DND-41 (cell line): ENCODE results near the gene TINCR.

Experiments
- ATAC-seq: fragments of 200-7000 bp; cut with Tn5 transposase; 3 replicates; pipeline ENCODE4 v1.9.1; 2021; ENCODE audit warnings: low read depth; ENCODE audit not compliant: insufficient read depth
- DNase-seq: peaks from one replicate; pipeline ENCODE4 v3.0.0-alpha.2; 2020
- H2AFZ ChIP-seq: 2 replicates; pipeline ENCODE4 v1.6.0; 2012; ENCODE audit warnings: low read depth, low read length
- H3K27ac ChIP-seq: 2 replicates; pipeline ENCODE4 v1.5.1; 2012; ENCODE audit warnings: low read length, inconsistent platforms
- H3K27me3 ChIP-seq: fragments of 200-600 bp; sonication (generic); 2 replicates; pipeline ENCODE4 v1.6.0; 2012; ENCODE audit warnings: low read length, mild to moderate bottlenecking, inconsistent platforms; ENCODE audit not compliant: insufficient read depth, poor library complexity
- H3K36me3 ChIP-seq: 2 replicates; pipeline ENCODE4 v1.5.1; 2012; ENCODE audit warnings: low read length, inconsistent platforms; ENCODE audit not compliant: insufficient read depth
- H3K4me1 ChIP-seq: 2 replicates; pipeline ENCODE4 v1.5.1; 2012; ENCODE audit warnings: mild to moderate bottlenecking, low read length; ENCODE audit not compliant: insufficient read depth
- H3K4me2 ChIP-seq: 2 replicates; pipeline ENCODE4 v1.6.0; 2012; ENCODE audit warnings: mild to moderate bottlenecking, moderate library complexity, low read length, inconsistent platforms; ENCODE audit not compliant: insufficient read depth
- H3K4me3 ChIP-seq, 2 experiments: fragments of 200-600 bp in 1 of 2; shearing (Covaris generic) in 1 of 2; 2 replicates each; pipeline ENCODE4 v1.5.1; 2012 to 2016; ENCODE audit warnings: inconsistent platforms in 2 of 2, low read length in 2 of 2, mild to moderate bottlenecking in 2 of 2, low read depth in 1 of 2, moderate library complexity in 1 of 2
- H3K79me2 ChIP-seq: 2 replicates; pipeline ENCODE4 v1.6.0; 2012; ENCODE audit warnings: low read length, inconsistent platforms; ENCODE audit not compliant: insufficient read depth
- H3K9ac ChIP-seq: 2 replicates; pipeline ENCODE4 v1.6.0; 2012; ENCODE audit warnings: low read depth, mild to moderate bottlenecking, inconsistent platforms, low read length, moderate library complexity
- H3K9me3 ChIP-seq: 2 replicates; pipeline ENCODE4 v1.5.1; 2012; ENCODE audit warnings: low read length, moderate library complexity, mild to moderate bottlenecking, inconsistent platforms; ENCODE audit not compliant: insufficient read depth, severe bottlenecking
- H4K20me1 ChIP-seq: 2 replicates; pipeline ENCODE4 v1.6.0; 2012; ENCODE audit warnings: low read length; ENCODE audit not compliant: insufficient read depth
- EZH2 ChIP-seq: IDR thresholded peaks from 3 replicates; pipeline ENCODE4 v1.6.1; 2012; ENCODE audit warnings: borderline replicate concordance, low read depth, mild to moderate bottlenecking, moderate library complexity, low read length, inconsistent platforms; ENCODE audit not compliant: severe bottlenecking
- TF ChIP-seq, protein P1 (sequence below): IDR thresholded peaks from 2 replicates; pipeline ENCODE4 v1.5.1; 2012; ENCODE audit warnings: borderline replicate concordance, low read length, moderate library complexity, mild to moderate bottlenecking; ENCODE audit not compliant: poor library complexity, severe bottlenecking; ENCODE audit errors: extremely low read depth

The TINCR gene

DNA sequence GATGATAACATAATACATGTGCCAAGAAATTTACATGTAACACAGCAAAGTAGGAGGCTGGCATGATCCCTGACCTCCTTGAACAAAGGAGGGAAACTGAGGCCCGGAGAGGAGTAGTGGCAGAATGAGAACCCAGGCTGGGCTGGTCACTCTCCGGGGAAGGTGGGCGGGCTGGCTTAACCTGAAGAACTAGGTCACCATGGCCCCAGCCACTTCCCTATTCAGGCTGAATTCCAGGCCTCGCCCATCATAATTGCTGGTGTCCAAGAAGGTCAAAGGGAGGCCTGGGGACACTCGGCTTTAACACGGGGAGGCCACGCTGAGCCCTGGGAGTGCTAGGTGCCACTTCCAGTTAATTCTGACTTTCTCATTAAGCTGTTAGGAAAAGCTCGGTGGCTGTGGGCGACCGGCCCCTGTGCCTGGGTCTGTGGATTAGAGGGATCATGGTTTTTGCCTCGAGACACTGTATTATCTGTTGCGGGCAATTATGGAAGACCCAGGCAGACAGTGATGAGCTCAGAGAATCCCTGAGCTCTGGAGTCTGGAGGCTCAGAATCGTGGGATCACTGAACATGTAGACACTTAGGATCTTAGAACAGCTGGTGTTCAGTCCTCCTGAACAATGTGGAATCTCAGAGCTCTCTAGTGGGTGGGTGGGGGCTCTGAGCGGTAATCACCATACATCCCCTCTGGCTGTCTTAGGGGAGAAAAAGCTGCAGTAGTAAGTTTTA is 5.0 kb upstream of the TINCR start:
- Histone ChIP-seq H3K9ac (no peak overlapping the region), H3K9me3 (no peaks in the 10 kb centered on the region), H3K36me3 (no peaks in the 10 kb centered on the region), H3K4me1 (no peaks in the 10 kb centered on the region), H3K4me2 (no peak overlapping the region), H3K27ac (no peak overlapping the region), H3K27me3 (no peaks in the 10 kb centered on the region), H2AFZ (no peak overlapping the region), H3K79me2 (no peaks in the 10 kb centered on the region), H3K4me3 (no peak overlapping the region), H4K20me1 (peaks cover 2% of the 10 kb centered on the region; the same call in 1 of the 2 replicates)
- TF ChIP-seq EZH2: no peak
- TF ChIP-seq, protein P1, sequence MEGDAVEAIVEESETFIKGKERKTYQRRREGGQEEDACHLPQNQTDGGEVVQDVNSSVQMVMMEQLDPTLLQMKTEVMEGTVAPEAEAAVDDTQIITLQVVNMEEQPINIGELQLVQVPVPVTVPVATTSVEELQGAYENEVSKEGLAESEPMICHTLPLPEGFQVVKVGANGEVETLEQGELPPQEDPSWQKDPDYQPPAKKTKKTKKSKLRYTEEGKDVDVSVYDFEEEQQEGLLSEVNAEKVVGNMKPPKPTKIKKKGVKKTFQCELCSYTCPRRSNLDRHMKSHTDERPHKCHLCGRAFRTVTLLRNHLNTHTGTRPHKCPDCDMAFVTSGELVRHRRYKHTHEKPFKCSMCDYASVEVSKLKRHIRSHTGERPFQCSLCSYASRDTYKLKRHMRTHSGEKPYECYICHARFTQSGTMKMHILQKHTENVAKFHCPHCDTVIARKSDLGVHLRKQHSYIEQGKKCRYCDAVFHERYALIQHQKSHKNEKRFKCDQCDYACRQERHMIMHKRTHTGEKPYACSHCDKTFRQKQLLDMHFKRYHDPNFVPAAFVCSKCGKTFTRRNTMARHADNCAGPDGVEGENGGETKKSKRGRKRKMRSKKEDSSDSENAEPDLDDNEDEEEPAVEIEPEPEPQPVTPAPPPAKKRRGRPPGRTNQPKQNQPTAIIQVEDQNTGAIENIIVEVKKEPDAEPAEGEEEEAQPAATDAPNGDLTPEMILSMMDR: no peak
- ATAC-seq (no peak), DNase-seq (no peak)

DNA sequence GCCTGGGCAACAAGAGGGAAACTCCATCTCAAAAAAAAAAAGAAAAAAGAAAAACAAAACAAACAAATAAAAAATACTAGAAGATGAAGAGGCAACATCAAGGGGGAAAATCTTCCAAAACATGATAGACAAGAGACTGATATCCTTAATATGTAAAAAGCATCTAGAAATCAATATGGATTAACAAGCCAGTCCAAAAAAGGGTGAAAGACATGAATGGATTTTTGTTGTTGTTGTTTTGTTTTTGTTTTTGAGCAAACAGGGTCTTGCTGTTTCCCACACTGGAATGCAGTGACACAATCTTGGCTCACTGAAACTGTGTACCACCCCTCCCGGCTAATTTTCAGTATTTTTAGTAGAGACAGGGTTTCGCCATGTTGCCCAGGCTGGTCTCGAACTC is 4.0 kb upstream of the TINCR start:
- no peak for DNase-seq
- no peak overlapping the region for H2AFZ ChIP-seq
- TF ChIP-seq, protein P1: no peak
- TF ChIP-seq EZH2: no peak
- H3K79me2 ChIP-seq: no peaks in the 10 kb centered on the region
- no peaks in the 10 kb centered on the region for H3K36me3 ChIP-seq
- H4K20me1 ChIP-seq: no peaks in the 10 kb centered on the region
- no peak overlapping the region for H3K4me2 ChIP-seq
- H3K9ac ChIP-seq: no peak overlapping the region
- no peak for ATAC-seq
- H3K27ac ChIP-seq: no peak overlapping the region
- no peaks in the 10 kb centered on the region for H3K4me1 ChIP-seq
- no peak overlapping the region for H3K4me3 ChIP-seq
- H3K9me3 ChIP-seq: no peaks in the 10 kb centered on the region
- H3K27me3 ChIP-seq: no peaks in the 10 kb centered on the region

DNA sequence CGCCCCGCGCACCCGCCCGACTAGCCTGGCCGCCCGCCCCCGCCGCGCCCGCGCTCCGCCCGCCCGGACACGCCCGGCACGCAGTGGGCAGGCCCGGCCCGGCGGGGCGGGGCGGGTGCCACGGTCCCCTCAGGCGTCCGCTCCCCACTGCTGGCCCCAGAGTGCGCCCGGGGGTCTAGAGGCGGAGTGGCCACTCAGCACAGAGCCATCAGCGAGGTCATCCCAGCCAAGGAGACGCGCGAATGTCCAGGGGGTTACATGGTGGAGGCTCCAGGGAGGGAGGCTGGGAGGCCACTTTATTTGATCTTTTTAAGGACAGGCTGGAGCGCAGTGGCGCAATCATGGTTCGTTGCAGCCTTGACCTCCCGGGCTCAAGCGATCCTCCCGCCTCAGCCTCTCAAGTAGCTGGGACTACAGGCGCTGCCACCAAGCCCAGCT is 236 bp upstream of the TINCR start:
- no peak overlapping the region for H3K4me2 ChIP-seq
- no peak overlapping the region for H3K4me3 ChIP-seq
- no peak for ATAC-seq

More for the DNA sequence above, 236 bp upstream of the TINCR start:
- no peaks in the 10 kb centered on the region for H4K20me1 ChIP-seq
- H3K9me3 ChIP-seq: no peaks in the 10 kb centered on the region
- no peaks in the 10 kb centered on the region for H3K27me3 ChIP-seq
- no peaks in the 10 kb centered on the region for H3K79me2 ChIP-seq
- H3K36me3 ChIP-seq: no peaks in the 10 kb centered on the region
- DNase-seq: no peak
- H3K4me1 ChIP-seq: no peaks in the 10 kb centered on the region
- no peak overlapping the region for H2AFZ ChIP-seq
- no peak overlapping the region for H3K27ac ChIP-seq
- H3K9ac ChIP-seq: no peak overlapping the region
- TF ChIP-seq, protein P1: no peak
- no peak for TF ChIP-seq EZH2
